HUDEP-2 (cell line): ENCODE results near the gene AUTS2.

ENCODE experiments used
- DNase-seq, 76 experiments: peaks; one replicate each; lab custom pipeline; 2025; ENCODE audit not compliant: unreplicated experiment in 76 of 76; lab: John Stamatoyannopoulos, UW

The AUTS2 gene

GRCh38 chr7:70142247-70142932 lies 544.1 kb downstream of the AUTS2 start:
- no peak for DNase-seq

- DNase-seq: no peak
Measured at GRCh38 chr7:70143075-70144044, 545.1 kb downstream of the AUTS2 start.

GRCh38 chr7:70148997-70149396 lies 550.7 kb downstream of the AUTS2 start:
- no peak for DNase-seq

- DNase-seq: no peak
Measured at GRCh38 chr7:70152313-70152712, 554.0 kb downstream of the AUTS2 start.

GRCh38 chr7:70153933-70154332 lies 555.7 kb downstream of the AUTS2 start:
- DNase-seq: no peak

GRCh38 chr7:70154521-70155180 lies 556.4 kb downstream of the AUTS2 start:
- DNase-seq: no peak

DNA sequence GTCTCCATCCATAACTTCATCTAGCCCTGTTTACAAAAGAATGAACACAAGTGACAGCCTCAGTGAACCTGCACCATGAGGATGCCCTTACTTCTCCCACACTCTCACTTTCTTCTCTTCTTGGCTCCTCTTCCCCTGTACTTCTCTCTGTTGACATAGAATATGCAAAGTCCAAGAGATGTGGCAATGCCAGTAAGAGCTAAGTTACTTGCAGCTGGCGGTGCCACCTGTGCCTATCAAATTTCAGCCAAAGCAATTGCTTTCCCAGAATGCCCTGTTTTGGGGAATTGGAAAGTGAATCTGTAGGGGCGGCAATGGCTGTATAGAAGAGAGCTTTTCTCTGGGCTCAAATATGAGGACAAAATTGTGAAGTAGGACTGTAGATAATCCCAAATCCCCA lies 557.8 kb downstream of the AUTS2 start:
- no peak for DNase-seq

GRCh38 chr7:70159121-70159520 lies 560.8 kb downstream of the AUTS2 start:
- DNase-seq: no peak

- no peak for DNase-seq
Measured at GRCh38 chr7:70165477-70166170, 567.3 kb downstream of the AUTS2 start.

DNA sequence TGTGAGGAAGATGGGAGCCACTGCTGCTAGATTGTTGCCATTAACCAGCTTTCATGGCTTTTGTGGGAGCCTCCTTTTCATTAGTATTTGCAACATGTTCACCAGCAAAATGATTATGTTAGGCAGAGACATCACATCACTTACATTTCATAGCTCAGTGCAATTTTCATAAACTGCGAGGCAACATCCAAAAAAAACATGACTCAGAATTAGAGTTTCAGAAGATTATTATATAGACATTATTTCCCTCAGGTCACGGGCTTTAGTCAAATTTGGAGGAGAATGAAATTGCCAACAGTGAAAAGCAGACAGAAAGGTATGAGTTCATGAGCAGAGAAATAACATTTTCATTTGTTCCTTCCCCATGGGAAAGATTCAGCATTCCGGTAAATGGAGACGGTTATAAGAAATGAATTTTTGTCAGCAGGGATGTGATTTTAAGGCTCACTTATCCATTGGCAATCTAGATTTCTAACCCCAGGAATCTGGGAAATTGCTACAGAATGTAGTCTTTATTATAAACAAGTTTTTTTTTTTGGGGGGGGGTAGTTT lies 573.2 kb downstream of the AUTS2 start:
- no peak for DNase-seq

DNA sequence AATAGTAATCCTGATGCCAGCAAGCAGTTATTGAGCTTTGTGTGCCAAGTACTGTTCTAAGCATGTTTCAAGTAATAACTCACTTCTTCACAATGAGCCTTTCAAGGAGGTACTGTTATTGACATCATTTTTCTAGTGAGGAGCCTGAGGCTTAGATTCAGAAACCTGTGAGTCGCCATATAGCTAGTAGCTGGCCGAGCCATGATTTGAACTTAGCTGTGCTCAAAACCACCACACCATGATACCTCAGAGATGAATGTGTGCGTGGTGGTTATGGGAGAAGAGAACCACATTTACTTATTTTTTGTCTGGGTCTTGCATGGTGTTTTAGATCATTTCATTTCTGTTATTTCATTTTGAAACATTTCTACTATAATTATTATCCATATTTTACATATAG lies 578.9 kb downstream of the AUTS2 start:
- DNase-seq: no peak

DNA sequence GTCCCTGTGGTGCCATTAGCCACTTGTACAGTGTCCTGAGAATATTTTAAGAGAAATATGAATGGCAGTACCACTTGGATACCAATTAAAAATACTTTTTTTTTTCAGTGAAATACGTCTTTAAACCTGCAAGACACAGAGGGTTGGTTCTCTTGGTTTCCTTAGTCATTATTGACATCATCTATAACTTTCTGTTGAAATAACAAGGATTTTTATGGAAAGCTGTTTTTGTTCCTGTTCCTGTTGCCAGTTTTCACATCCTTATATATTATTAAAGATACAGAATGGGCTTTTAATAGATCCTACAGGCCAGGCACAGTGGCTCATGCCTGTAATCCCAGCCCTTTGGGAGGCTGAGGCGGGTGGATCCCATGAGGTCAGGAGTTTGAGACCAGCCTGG lies 579.9 kb downstream of the AUTS2 start:
- DNase-seq: no peak

- DNase-seq: no peak
Measured at GRCh38 chr7:70178787-70179186, 580.5 kb downstream of the AUTS2 start.

- DNase-seq: no peak
Measured at GRCh38 chr7:70182521-70182920, 584.2 kb downstream of the AUTS2 start.

- no peak for DNase-seq
Measured at GRCh38 chr7:70183278-70183677, 585.0 kb downstream of the AUTS2 start.

- DNase-seq: no peak
Measured at GRCh38 chr7:70188901-70189650, 590.8 kb downstream of the AUTS2 start.

- no peak for DNase-seq
Measured at GRCh38 chr7:70189776-70190175, 591.5 kb downstream of the AUTS2 start.

- DNase-seq: no peak
Measured at GRCh38 chr7:70190281-70190680, 592.0 kb downstream of the AUTS2 start.

GRCh38 chr7:70193514-70193913 lies 595.2 kb downstream of the AUTS2 start:
- DNase-seq: peak in 1 of 76 experiments; percentile 0
